GM12891 (cell line): ENCODE measurements around the gene SMPX.
"Not testable (repeated sequence)": the region's sequence is repeated elsewhere in the genome, so short reads cannot be mapped to it uniquely, and the experiment has no call there.

Source experiments
- PAX5 ChIP-seq: IDR thresholded peaks from 2 replicates; pipeline ENCODE4 v1.6.1; 2011; ENCODE audit warnings: low read length, moderate library complexity, mild to moderate bottlenecking; ENCODE audit not compliant: insufficient read depth, severe bottlenecking
- POLR2A ChIP-seq: IDR thresholded peaks from 2 replicates; pipeline ENCODE4 v1.6.1; 2011; ENCODE audit warnings: low read depth, low read length, control low read depth
- POLR2AphosphoS5 ChIP-seq: IDR thresholded peaks from 2 replicates; pipeline ENCODE4 v1.6.1; 2011; ENCODE audit warnings: low read depth, low read length, control low read depth
- SPI1 ChIP-seq: IDR thresholded peaks from 2 replicates; pipeline ENCODE4 v1.6.1; 2011; ENCODE audit warnings: low read depth, low read length, control low read depth
- TAF1 ChIP-seq: IDR thresholded peaks from 2 replicates; pipeline ENCODE4 v1.6.1; 2011; ENCODE audit warnings: low read depth, low read length, control low read depth

DNA sequence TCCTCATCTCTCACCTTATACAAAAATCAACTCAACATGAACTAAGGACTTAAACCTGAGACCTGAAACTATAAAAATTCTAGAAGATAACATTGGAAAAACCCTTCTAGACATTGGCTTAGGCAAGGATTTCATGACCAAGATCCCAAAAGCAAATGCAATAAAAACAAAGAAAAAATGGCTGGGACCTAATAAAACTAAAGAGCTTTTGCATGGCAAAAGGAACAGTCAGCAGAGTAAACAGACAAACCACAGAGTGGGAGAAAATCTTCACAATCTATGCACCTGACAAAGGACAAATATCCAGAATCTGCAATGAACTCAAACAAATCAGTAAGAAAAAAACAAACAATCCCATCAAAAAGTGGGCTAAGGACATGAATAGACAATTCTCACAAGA is 17.2 kb upstream of the SMPX start:
- TF ChIP-seq POLR2A, POLR2AphosphoS5, TAF1, PAX5, SPI1: not testable (repeated sequence)
